ENCODE measurements around the gene RUNDC3A. TPM values are rescaled to one million over a fixed set of nuclear protein-coding genes. Genes with fewer than 3 reads are reported as not detected.
A peak's percentile ranks its signal among the peaks of the same experiment; 100 is the strongest.
"Not testable (repeated sequence)": the region's sequence is repeated elsewhere in the genome, so short reads cannot be mapped to it uniquely, and the experiment has no call there.

RUNDC3A gene
- total RNA-seq, 1 donor from 2014 or later: 0.45 TPM

- DNase-seq: no peak
- intact Hi-C loops (cut with micrococcal nuclease): no loop called here
- ATAC-seq: no peak
These were observed 25.9 kb downstream of the RUNDC3A start for GRCh38 chr17:44334315-44334714.

- DNase-seq (no peak), ATAC-seq (no peak)
- intact Hi-C loops (cut with micrococcal nuclease): no loop called here
These were observed 26.3 kb downstream of the RUNDC3A start for GRCh38 chr17:44334727-44335126.

- DNase-seq (no peak), ATAC-seq (no peak)
- intact Hi-C loops (cut with micrococcal nuclease): no loop called here
These were observed 27.2 kb downstream of the RUNDC3A start for GRCh38 chr17:44335564-44335963.

- ATAC-seq (no peak), DNase-seq (no peak)
- intact Hi-C loops (cut with micrococcal nuclease): no loop called here
These were observed 27.6 kb downstream of the RUNDC3A start for GRCh38 chr17:44335968-44336367.

GRCh38 chr17:44338702-44339101, 30.3 kb downstream of the RUNDC3A start:
- intact Hi-C loops (cut with micrococcal nuclease): no loop called here
- ATAC-seq: peak; percentile 79
- DNase-seq: no peak

GRCh38 chr17:44340553-44340952, 32.2 kb downstream of the RUNDC3A start:
- intact Hi-C loops (cut with micrococcal nuclease); DNase-seq; ATAC-seq: not testable (repeated sequence)

GRCh38 chr17:44343510-44344209, 35.3 kb downstream of the RUNDC3A start:
- intact Hi-C loops (cut with micrococcal nuclease): no loop called here
- ATAC-seq (no peak), DNase-seq (no peak)

- ATAC-seq (peak; percentile 98), DNase-seq (peak; percentile 92)
- intact Hi-C loops (cut with micrococcal nuclease): no loop called here
These were observed 36.6 kb downstream of the RUNDC3A start, which contains the start of gene GRN for GRCh38 chr17:44344939-44345453. Gene GRN (plus strand): TSS chr17:44345302. CDS start chr17:44349165, 3,863 bp downstream.

- ATAC-seq (peak; percentile 29), DNase-seq (no peak)
- intact Hi-C loops (cut with micrococcal nuclease): no loop called here
These were observed 37.1 kb downstream of the RUNDC3A start for GRCh38 chr17:44345454-44346026.

- DNase-seq: no peak
- intact Hi-C loops (cut with micrococcal nuclease): no loop called here
- no peak for ATAC-seq
These were observed 37.9 kb downstream of the RUNDC3A start for GRCh38 chr17:44346064-44346844.

- DNase-seq; intact Hi-C loops (cut with micrococcal nuclease); ATAC-seq: not testable (repeated sequence)
These were observed 39.0 kb downstream of the RUNDC3A start for GRCh38 chr17:44347206-44348055.

- ATAC-seq (no peak), DNase-seq (no peak)
- intact Hi-C loops (cut with micrococcal nuclease): no loop called here
These were observed 40.0 kb downstream of the RUNDC3A start for GRCh38 chr17:44348234-44348987.

GRCh38 chr17:44348988-44349364, 40.6 kb downstream of the RUNDC3A start:
- intact Hi-C loops (cut with micrococcal nuclease): no loop called here
- DNase-seq: no peak
- no peak for ATAC-seq

GRCh38 chr17:44349553-44350070, 41.2 kb downstream of the RUNDC3A start:
- DNase-seq: no peak
- intact Hi-C loops (cut with micrococcal nuclease): no loop called here

GRCh38 chr17:44350733-44351226, 42.4 kb downstream of the RUNDC3A start:
- peak; percentile 66 for ATAC-seq
- intact Hi-C loops (cut with micrococcal nuclease): no loop called here

More at GRCh38 chr17:44349553-44350070, 41.2 kb downstream of the RUNDC3A start:
- no peak for ATAC-seq

GRCh38 chr17:44351464-44351863, 43.1 kb downstream of the RUNDC3A start:
- intact Hi-C loops (cut with micrococcal nuclease): no loop called here
- ATAC-seq (no peak), DNase-seq (no peak)

More at GRCh38 chr17:44350733-44351226, 42.4 kb downstream of the RUNDC3A start:
- DNase-seq: peak; percentile 83

- ATAC-seq: no peak
- no peak for DNase-seq
- intact Hi-C loops (cut with micrococcal nuclease): no loop called here
These were observed 43.8 kb downstream of the RUNDC3A start for GRCh38 chr17:44351961-44352827.

Data from left ventricle myocardium superior (tissue), 1 donor.